Ovary (tissue), 9 donors: Measurements from ENCODE around the gene HCFC1R1. TPM values are rescaled to one million over a fixed set of nuclear protein-coding genes. Genes with fewer than 3 reads are reported as not detected.

ENCODE experiments used
- DNase-seq, 5 donors: peaks; one replicate each; pipeline ENCODE4 v3.0.0-alpha.2; 2019 to 2020
- H3K27ac ChIP-seq, 2 donors: fragments of 200-600 bp; one replicate each; pipeline versions ENCODE4 v1.5.1 to v1.8.0; 2019 to 2022
- H3K27me3 ChIP-seq: fragments of 200-600 bp; one replicate; pipeline ENCODE4 v1.8.0; 2022
- H3K36me3 ChIP-seq: fragments of 200-600 bp; sonication (generic); one replicate; pipeline ENCODE4 v1.5.1; 2019
- H3K4me1 ChIP-seq: one replicate; pipeline ENCODE4 v1.8.1; 2013; ENCODE audit warnings: mild to moderate bottlenecking, moderate library complexity; ENCODE audit not compliant: insufficient read depth
- H3K4me3 ChIP-seq: fragments of 200-600 bp; sonication (generic); one replicate; pipeline ENCODE4 v1.5.1; 2017
- H3K9me3 ChIP-seq, 2 donors: fragments of 200-600 bp in 1 of 2; sonication (generic) in 1 of 2; one replicate each; pipeline versions ENCODE4 v1.5.1 to v1.8.1; 2013 to 2019; ENCODE audit warnings: mild to moderate bottlenecking in 1 of 2, moderate library complexity in 1 of 2
- EP300 ChIP-seq: sonication (generic); formaldehyde crosslinking; IDR thresholded peaks from one replicate; pipeline ENCODE4 v1.6.1; 2017; ENCODE audit warnings: antibody characterized with exemption
- POLR2A ChIP-seq: fragments of 450-650 bp; IDR thresholded peaks from one replicate; pipeline ENCODE4 v1.6.1; 2017; ENCODE audit warnings: antibody characterized with exemption, mild to moderate bottlenecking, moderate library complexity
- WGBS, 3 donors: extraction: QIAGEN DNeasy Blood & Tissue Kit in 1 of 3; methylation state at CpG; one replicate each; pipeline versions ENCODE4 v1.1.5 to v1.1.7; 2013 to 2017; 5-methylcytosine and 5-hydroxymethylcytosine counted together
- intact Hi-C, 4 donors: fragments of 100-400 bp; cut with DNase I; formaldehyde crosslinking; loops; one replicate each; pipeline versions ENCODE4 v1.11.0 to v1.15.1; 2022 to 2023
- polyA plus RNA-seq, 2 donors: library from polyadenylated mRNA; stranded (reverse); fragments of 200-250 nt in 1 of 2; fragments of 350-450 nt in 1 of 2; fragmentation: Illumina TruSeq in 1 of 2; extraction: RNeasy Lipid Tissue Mini Kit (QIAGEN cat#74804) in 1 of 2; gene quantifications; one replicate each; pipeline ENCODE4 v1.2.3, GENCODE V29; 2013 to 2014
- total RNA-seq, 7 donors: library from RNA; depleted of rRNA in 2 of 7; stranded (reverse); fragments of >200 nt in 2 of 7; fragmentation: NEBNext Ultra II Directional in 3 of 7; extraction: Animal tissue kit (Norgen Biotek cat#: 25700) in 3 of 7; gene quantifications; one replicate each; pipeline versions ENCODE4 v1.1.0 to v1.2.4, GENCODE V29; 2016 to 2023
- TF ChIP-seq, protein P1 (sequence below), 3 donors: fragments of 450-650 bp in 2 of 3; fragments of 200-600 bp in 1 of 3; IDR thresholded peaks; one replicate each; pipeline versions ENCODE4 v1.5.1 to v1.8.0; 2016 to 2022; ENCODE audit warnings: antibody characterized with exemption in 3 of 3, mild to moderate bottlenecking in 1 of 3
- donor health status: DM: no; HTN: no; CAD: no; lungs with moderate emphysema.
- donor health status: DM: no; HTN: no; CAD: no.
- donor health status: Bipolar disorder and iron deficiency.
- donor health status: DM: yes; HTN: yes; CAD: no.
- donor health status: DM: no; HTN: no; CAD: no.
- donor health status: DM: yes; HTN: yes; CAD: no.

The HCFC1R1 gene
- total and polyA plus RNA-seq, 9 donors = 15.9 to 82.0 (median 55.1) TPM

DNA sequence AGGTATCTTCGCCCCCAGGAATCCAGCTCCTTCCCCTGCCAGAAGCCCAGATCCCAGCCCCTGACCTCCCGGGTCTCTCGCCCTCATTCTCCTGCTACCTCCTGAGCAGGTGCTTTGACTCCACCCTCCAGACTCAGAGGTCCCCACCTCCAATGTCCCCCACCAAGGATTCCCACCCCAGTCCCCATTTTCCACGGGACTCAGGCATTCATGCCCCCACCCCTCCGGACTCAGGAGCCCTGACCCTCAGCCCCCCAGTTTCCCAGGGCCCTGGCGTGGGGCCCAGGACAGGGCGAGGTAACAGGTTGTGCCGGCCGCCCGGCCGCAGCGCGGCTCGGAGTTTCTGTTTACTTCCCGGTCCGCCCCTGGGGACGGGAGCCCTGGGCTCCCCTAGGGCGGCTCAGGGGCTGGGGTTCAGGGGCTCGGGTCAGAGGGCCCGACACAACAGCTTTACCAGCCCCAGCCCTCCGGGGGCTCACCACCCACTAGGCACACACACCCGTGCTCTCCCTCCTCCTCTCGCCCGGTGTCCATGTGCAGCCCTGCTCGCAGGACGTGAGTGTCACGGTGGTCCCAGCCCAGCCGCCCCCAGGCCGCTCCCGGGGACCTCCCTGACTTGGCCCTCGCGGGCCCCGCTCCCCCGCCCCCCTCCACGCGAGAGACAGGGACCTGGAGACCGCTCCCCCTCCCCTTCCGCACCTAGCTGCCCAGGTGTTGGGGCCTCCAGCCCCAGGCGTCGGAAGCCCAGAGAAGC is 12.4 kb upstream of the HCFC1R1 start:
- H3K4me3 ChIP-seq = peak overlapping the region; percentile 23
- DNase-seq = no peak

DNA sequence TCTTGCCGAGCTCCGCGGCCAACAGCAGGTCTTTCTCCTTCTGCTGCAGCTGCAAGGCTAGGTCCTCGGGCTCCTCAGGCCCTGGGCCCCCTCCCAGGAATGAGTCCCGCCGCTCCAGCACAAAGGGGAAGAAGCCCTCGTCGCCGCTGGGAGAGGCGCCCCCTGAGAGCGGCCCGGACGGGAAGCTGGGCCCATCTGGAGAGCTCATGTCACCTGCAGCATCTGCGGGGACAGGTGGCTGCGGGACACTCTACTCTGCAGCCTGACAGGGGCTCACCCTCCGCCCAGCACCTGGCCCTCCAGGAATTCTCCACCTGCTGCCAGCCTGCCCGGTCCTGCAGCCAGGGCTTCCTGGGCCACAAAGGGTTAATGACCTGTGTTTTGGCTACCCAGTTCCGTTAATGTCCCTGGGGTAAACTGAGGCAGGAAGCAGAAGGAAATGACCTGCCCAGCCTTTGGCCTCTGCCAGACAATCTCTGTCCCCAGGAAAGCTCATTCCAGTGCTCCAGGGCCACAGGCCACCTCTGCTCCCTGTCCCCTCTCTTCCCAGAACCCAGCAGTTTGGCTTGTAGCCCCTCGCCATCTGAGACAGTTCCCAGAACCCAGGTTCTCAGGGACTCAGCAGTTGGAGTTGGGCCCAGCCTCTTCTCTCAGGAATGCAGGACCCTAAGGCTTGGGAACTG is 11.7 kb upstream of the HCFC1R1 start:
- no peaks in the 10 kb centered on the region for H3K4me1 ChIP-seq
- 33 to 37% (median 34%) methylated on average over 16 to 19 of the region's 19 CpGs for WGBS, 3 donors
- no peak for DNase-seq
- intact Hi-C loops = loop anchor here in 1 of 4 donors (10.0 kb wide), 1 partner anchor 129 kb away; no protein-coding TSS in a partner anchor
- no peaks in the 10 kb centered on the region for H3K9me3 ChIP-seq
- H3K27me3 ChIP-seq = no peaks in the 10 kb centered on the region
- TF ChIP-seq EP300 (no peak), POLR2A (no peak)
- TF ChIP-seq, protein P1, sequence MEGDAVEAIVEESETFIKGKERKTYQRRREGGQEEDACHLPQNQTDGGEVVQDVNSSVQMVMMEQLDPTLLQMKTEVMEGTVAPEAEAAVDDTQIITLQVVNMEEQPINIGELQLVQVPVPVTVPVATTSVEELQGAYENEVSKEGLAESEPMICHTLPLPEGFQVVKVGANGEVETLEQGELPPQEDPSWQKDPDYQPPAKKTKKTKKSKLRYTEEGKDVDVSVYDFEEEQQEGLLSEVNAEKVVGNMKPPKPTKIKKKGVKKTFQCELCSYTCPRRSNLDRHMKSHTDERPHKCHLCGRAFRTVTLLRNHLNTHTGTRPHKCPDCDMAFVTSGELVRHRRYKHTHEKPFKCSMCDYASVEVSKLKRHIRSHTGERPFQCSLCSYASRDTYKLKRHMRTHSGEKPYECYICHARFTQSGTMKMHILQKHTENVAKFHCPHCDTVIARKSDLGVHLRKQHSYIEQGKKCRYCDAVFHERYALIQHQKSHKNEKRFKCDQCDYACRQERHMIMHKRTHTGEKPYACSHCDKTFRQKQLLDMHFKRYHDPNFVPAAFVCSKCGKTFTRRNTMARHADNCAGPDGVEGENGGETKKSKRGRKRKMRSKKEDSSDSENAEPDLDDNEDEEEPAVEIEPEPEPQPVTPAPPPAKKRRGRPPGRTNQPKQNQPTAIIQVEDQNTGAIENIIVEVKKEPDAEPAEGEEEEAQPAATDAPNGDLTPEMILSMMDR (IDR thresholded peaks at IDR 0.05) = no peak
- no peak overlapping the region for H3K27ac ChIP-seq
- no peak overlapping the region for H3K4me3 ChIP-seq
- no peaks in the 10 kb centered on the region for H3K36me3 ChIP-seq

More for the DNA sequence above, 12.4 kb upstream of the HCFC1R1 start:
- Histone ChIP-seq H3K27me3 (no peaks in the 10 kb centered on the region), H3K9me3 (no peaks in the 10 kb centered on the region), H3K36me3 (no peaks in the 10 kb centered on the region), H3K4me1 (no peaks in the 10 kb centered on the region), H3K27ac (no peak overlapping the region)
- WGBS, 3 donors = 1 to 4% (median 3%) methylated on average over 12 to 40 of the region's 40 CpGs
- intact Hi-C loops = loop anchor here in 1 of 4 donors (10.0 kb wide), 1 partner anchor 129 kb away; no protein-coding TSS in a partner anchor
- TF ChIP-seq, protein P1 (IDR thresholded peaks at IDR 0.05) = no peak
- TF ChIP-seq EP300 = no peak
- no peak for TF ChIP-seq POLR2A

- WGBS, 3 donors = 17 to 28% (median 22%) methylated on average over 7 of the region's 7 CpGs
- Histone ChIP-seq H3K9me3 (no peaks in the 10 kb centered on the region), H3K4me3 (no peak overlapping the region), H3K27me3 (peaks cover 2% of the 10 kb centered on the region), H3K36me3 (no peaks in the 10 kb centered on the region), H3K4me1 (no peaks in the 10 kb centered on the region), H3K27ac (no peak overlapping the region)
- intact Hi-C loops = loop anchor here in 1 of 4 donors (10.0 kb wide), 1 partner anchor 132 kb away; no protein-coding TSS in a partner anchor
- no peak for DNase-seq
- no peak for TF ChIP-seq EP300
- no peak for TF ChIP-seq POLR2A
- TF ChIP-seq, protein P1 (IDR thresholded peaks at IDR 0.05) = no peak
These were observed 8.9 kb upstream of the HCFC1R1 start for GRCh38 chr16:3032624-3033023.

DNA sequence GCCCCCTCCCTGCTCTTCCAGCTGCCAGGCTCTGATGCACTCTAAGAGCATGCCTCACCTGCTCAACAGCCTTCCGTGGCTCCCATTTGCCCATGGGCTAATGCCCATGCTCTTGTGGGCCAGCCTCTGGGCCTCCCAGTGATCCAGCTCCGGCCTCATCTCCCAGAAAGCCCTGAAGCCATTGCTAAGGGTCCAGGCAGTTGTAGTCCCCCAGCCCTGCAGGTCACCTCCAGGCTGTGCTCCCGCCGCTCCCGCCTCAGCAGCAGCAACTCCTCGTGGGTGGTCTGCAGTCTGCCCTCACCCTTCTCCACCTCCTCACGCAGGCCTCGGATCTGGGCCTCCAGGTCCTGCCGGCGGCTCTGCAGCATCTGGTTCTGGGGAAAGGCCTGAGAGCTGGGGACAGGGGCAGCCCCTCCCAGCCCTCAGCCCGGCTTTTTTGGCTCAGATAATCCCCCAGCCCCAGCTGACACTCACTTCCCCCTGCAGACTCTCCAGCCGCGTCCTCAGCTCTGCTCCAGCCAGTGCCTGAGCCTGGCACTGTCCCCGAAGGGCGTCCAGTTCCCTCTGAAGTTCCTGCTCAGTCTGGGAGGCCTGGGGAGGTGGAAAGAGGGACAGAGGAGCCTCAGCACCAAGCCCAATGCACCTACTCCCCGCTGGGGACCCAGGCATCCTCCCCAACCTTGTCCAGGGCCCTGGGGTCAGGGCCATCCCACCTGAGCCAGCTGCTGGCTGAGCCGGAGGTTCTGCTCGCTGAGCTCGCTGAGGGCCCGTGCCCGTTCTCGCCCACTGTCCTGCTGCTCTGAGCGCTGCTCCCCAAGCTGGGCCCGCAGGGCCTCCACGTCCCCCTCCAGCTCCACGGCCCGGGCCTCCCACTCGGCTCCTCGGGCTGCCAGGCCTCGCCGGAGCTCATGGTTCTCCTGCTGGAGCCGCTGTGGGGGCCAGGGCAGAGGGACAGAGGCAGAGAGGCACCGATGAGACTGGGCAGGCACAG is 6.8 kb upstream of the HCFC1R1 start:
- Histone ChIP-seq H3K9me3 (no peaks in the 10 kb centered on the region), H3K36me3 (no peaks in the 10 kb centered on the region), H3K27me3 (peaks cover 2% of the 10 kb centered on the region), H3K27ac (no peak overlapping the region), H3K4me1 (no peaks in the 10 kb centered on the region), H3K4me3 (no peak overlapping the region)
- WGBS, 3 donors = 53 to 69% (median 53%) methylated on average over 33 of the region's 33 CpGs
- intact Hi-C loops = loop anchor here in 1 of 4 donors (10.0 kb wide), 1 partner anchor 134 kb away; no protein-coding TSS in a partner anchor
- TF ChIP-seq POLR2A (no peak), EP300 (no peak)
- TF ChIP-seq, protein P1 (IDR thresholded peaks at IDR 0.05) = no peak
- no peak for DNase-seq
